ENCODE measurements around the gene LMNTD2. TPM values are rescaled to one million over a fixed set of nuclear protein-coding genes. Genes with fewer than 3 reads are reported as not detected.

The LMNTD2 gene
- total RNA-seq, 1 experiment from 2014 or later = 7.8 TPM

DNA sequence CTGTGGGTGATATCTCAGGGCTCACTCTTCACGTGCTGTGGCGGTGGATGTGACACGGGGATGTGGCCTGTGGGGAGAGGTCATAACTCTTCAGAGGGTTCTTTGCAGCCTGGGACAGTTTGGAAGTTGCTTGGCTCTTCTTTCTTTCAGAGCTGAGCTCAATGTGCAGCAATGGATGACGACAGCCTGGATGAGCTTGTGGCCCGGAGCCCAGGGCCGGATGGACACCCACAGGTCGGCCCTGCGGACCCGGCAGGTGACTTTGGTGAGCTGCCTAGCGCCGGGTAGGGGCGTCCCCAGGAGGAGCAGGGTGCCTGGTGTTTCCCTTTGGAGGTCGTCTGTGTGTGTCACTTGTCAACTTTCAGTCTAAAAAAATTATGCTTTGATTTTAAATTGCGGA lies 20.8 kb upstream of the LMNTD2 start:
- Mint-ChIP-seq H3K4me3 (ENCODE audit: low read depth, unreplicated experiment) (no peak overlapping the region), H3K9me3 (ENCODE audit: low read depth, unreplicated experiment) (no peaks in the 10 kb centered on the region), H3K27ac (ENCODE audit: unreplicated experiment) (no peak overlapping the region), H3K4me1 (ENCODE audit: low read depth, unreplicated experiment) (peaks cover 26% of the 10 kb centered on the region), H3K36me3 (ENCODE audit: insufficient read depth, unreplicated experiment) (peaks cover 38% of the 10 kb centered on the region), H3K27me3 (ENCODE audit: unreplicated experiment) (no peaks in the 10 kb centered on the region)
- TF ChIP-seq, protein P1, sequence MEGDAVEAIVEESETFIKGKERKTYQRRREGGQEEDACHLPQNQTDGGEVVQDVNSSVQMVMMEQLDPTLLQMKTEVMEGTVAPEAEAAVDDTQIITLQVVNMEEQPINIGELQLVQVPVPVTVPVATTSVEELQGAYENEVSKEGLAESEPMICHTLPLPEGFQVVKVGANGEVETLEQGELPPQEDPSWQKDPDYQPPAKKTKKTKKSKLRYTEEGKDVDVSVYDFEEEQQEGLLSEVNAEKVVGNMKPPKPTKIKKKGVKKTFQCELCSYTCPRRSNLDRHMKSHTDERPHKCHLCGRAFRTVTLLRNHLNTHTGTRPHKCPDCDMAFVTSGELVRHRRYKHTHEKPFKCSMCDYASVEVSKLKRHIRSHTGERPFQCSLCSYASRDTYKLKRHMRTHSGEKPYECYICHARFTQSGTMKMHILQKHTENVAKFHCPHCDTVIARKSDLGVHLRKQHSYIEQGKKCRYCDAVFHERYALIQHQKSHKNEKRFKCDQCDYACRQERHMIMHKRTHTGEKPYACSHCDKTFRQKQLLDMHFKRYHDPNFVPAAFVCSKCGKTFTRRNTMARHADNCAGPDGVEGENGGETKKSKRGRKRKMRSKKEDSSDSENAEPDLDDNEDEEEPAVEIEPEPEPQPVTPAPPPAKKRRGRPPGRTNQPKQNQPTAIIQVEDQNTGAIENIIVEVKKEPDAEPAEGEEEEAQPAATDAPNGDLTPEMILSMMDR (IDR thresholded peaks at IDR 0.05; ENCODE audit: unreplicated experiment) = no peak
- no TSS peak for BruUV-seq (replicated peaks)
- intact Hi-C loops (cut with micrococcal nuclease; ENCODE audit: unreplicated experiment) = no loop called here
- DNase-seq = no peak
- CTCF ChIA-PET = interaction anchor here (0.6 to 0.7 kb wide), 2 partner anchors 21 to 158 kb away, joined by 3 read pairs; no protein-coding TSS in a partner anchor

DNA sequence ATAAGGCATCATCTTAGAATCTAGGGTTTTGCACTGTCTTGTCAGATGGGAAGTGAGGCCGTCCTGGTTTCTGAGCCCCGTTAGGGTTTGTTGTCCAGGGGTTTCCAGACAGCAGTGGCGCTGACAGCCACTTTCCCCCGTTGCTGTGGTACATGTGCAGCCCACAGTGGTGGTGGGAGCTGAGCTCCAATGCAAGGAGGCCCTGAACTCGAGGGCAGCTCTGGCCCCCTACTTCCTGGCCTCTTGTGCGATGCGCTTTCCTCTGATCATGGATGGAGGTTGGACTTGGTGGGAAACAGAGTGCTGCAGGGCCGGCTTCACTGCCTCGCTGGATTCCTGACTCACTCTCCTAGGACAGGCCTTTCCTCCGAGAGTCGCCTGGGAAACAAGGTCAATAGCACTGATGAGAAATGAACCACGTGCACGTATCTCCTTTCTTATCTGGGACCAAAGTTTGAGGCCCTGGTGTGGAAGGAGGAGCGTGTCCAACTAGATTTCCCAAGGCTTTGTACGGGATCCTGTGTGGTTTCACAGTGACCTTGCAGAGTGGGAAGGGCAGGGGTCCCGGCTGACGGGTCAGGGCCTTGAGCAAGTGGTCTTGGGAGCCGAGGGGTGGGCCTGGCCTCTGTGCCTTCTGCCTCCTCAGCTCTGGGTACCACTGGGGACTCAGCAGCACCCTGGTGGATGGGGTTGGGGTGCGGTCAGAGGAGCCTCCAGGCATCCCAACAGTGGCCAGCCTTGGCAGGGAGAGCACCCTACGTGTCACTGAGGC lies 19.5 kb upstream of the LMNTD2 start:
- DNase-seq = no peak
- CTCF ChIA-PET = no interaction called here
- peaks cover 4% of the 10 kb centered on the region for H3K27me3 Mint-ChIP-seq (ENCODE audit: unreplicated experiment)
- H3K4me3 Mint-ChIP-seq (ENCODE audit: low read depth, unreplicated experiment) = no peak overlapping the region
- intact Hi-C loops (cut with micrococcal nuclease; ENCODE audit: unreplicated experiment) = no loop called here
- no TSS peak for BruUV-seq (replicated peaks)
- TF ChIP-seq, protein P1 (IDR thresholded peaks at IDR 0.05; ENCODE audit: unreplicated experiment) = no peak
- peaks cover 51% of the 10 kb centered on the region for H3K36me3 Mint-ChIP-seq (ENCODE audit: insufficient read depth, unreplicated experiment)
- no peaks in the 10 kb centered on the region for H3K9me3 Mint-ChIP-seq (ENCODE audit: low read depth, unreplicated experiment)
- peaks cover 26% of the 10 kb centered on the region for H3K4me1 Mint-ChIP-seq (ENCODE audit: low read depth, unreplicated experiment)
- no peak overlapping the region for H3K27ac Mint-ChIP-seq (ENCODE audit: unreplicated experiment)

DNA sequence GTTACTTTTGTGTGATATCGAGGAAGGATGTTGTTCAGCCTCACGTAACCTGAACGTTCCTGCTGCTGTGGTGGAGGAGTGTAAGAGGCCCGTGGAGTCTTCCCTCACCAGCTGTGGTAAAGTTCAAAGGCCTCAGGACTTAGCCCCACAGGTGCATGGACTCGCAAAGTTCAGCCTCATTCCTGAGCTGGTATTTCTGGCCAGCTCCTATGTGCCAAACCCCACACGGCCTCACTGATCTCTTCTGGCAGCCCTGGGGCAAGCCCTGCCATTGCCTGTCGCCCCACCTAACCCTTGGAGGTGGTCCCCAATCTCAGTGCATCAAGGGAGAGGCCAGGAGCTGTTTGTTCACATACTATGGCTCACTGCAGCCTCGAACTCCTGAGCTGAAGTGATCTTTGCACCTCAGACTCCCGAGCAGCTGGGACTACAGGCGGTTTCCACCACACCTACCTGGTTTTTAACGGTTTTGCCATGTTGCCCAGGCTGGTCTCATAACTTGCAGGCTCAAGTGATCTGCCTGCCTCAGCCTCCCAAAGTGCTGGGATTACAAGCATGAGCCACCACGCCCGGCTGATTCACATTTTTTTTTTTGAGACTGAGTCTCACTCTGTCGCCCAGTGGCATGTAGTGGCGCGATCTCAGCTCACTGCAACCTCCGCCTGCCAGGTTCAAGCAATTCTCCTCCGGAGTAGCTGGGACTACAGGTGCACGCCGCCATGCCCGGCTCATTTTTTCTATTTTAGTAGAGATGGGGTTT lies 17.9 kb upstream of the LMNTD2 start:
- intact Hi-C loops (cut with micrococcal nuclease; ENCODE audit: unreplicated experiment) = no loop called here
- Mint-ChIP-seq H3K27ac (ENCODE audit: unreplicated experiment) (no peak overlapping the region), H3K36me3 (ENCODE audit: insufficient read depth, unreplicated experiment) (peaks cover 51% of the 10 kb centered on the region), H3K27me3 (ENCODE audit: unreplicated experiment) (peaks cover 16% of the 10 kb centered on the region), H3K4me1 (ENCODE audit: low read depth, unreplicated experiment) (peaks cover 36% of the 10 kb centered on the region), H3K9me3 (ENCODE audit: low read depth, unreplicated experiment) (no peaks in the 10 kb centered on the region), H3K4me3 (ENCODE audit: low read depth, unreplicated experiment) (peak overlapping the region; percentile 87)
- no TSS peak for BruUV-seq (replicated peaks)
- no peak for DNase-seq
- CTCF ChIA-PET = no interaction called here
- TF ChIP-seq, protein P1 (IDR thresholded peaks at IDR 0.05; ENCODE audit: unreplicated experiment) = no peak

DNA sequence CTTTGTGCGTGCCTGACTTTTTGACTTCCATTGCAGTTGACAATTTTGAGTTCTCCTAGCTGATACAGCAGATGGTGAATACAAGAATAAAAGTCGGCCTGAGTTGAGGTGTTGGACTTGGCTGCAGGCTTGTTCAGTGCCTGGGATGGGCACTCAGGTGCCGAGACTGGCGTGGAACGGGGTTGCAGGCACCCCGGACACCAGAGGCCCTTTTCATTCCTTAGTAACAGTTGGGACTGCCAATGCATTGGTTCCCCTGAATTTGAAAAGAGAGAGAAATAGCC lies 17.0 kb upstream of the LMNTD2 start:
- peak overlapping the region; percentile 87 for H3K4me3 Mint-ChIP-seq (ENCODE audit: low read depth, unreplicated experiment)
- H3K27ac Mint-ChIP-seq (ENCODE audit: unreplicated experiment) = peak overlapping the region; percentile 36
- TSS peak; percentile 65 for BruUV-seq (replicated peaks)
- no peak for DNase-seq
- TF ChIP-seq, protein P1 (IDR thresholded peaks at IDR 0.05; ENCODE audit: unreplicated experiment) = no peak
- no peaks in the 10 kb centered on the region for H3K9me3 Mint-ChIP-seq (ENCODE audit: low read depth, unreplicated experiment)
- peaks cover 36% of the 10 kb centered on the region for H3K4me1 Mint-ChIP-seq (ENCODE audit: low read depth, unreplicated experiment)
- CTCF ChIA-PET = no interaction called here
- intact Hi-C loops (cut with micrococcal nuclease; ENCODE audit: unreplicated experiment) = no loop called here
- peaks cover 47% of the 10 kb centered on the region for H3K36me3 Mint-ChIP-seq (ENCODE audit: insufficient read depth, unreplicated experiment)
- peaks cover 16% of the 10 kb centered on the region for H3K27me3 Mint-ChIP-seq (ENCODE audit: unreplicated experiment)
